Right lobe of liver (tissue), 6 donors: ENCODE measurements around the gene ELAC2. TPM values are rescaled to one million over a fixed set of nuclear protein-coding genes. Genes with fewer than 3 reads are reported as not detected.

Source experiments
- ATAC-seq, 4 donors: fragments of 200-7000 bp; cut with Tn5 transposase; one replicate each; pipeline ENCODE4 v1.9.1; 2020; ENCODE audit warnings: mild to moderate bottlenecking in 4 of 4, moderate library complexity in 4 of 4
- DNase-seq, 3 donors: peaks; one replicate each; pipeline ENCODE4 v3.0.0-alpha.2; 2020
- H3K27ac ChIP-seq, 3 donors: fragments of 200-600 bp; one replicate each; pipeline ENCODE4 v1.8.0; 2022
- H3K27me3 ChIP-seq, 2 donors: fragments of 200-600 bp; one replicate each; pipeline ENCODE4 v1.8.0; 2022
- H3K36me3 ChIP-seq, 4 donors: fragments of 200-600 bp; sonication (generic) in 1 of 4; one replicate each; pipeline versions ENCODE4 v1.5.1 to v1.8.0; 2017 to 2022; ENCODE audit warnings: control low read depth in 1 of 4
- H3K4me1 ChIP-seq, 4 donors: fragments of 200-600 bp; sonication (generic) in 1 of 4; one replicate each; pipeline versions ENCODE4 v1.5.1 to v1.8.0; 2017 to 2022; ENCODE audit warnings: control low read depth in 1 of 4
- H3K4me3 ChIP-seq, 3 donors: fragments of 200-600 bp; one replicate each; pipeline ENCODE4 v1.8.0; 2022
- H3K9me3 ChIP-seq, 4 donors: fragments of 200-600 bp; sonication (generic) in 1 of 4; one replicate each; pipeline versions ENCODE4 v1.5.1 to v1.8.0; 2017 to 2022; ENCODE audit warnings: control low read depth in 1 of 4
- POLR2A ChIP-seq: fragments of 450-650 bp; IDR thresholded peaks from one replicate; pipeline ENCODE4 v1.6.1; 2017; ENCODE audit warnings: antibody characterized with exemption, mild to moderate bottlenecking
- WGBS: methylation state at CpG from one replicate; pipeline ENCODE4 v1.1.6; 2018; ENCODE audit warnings: low coverage, low lambda C conversion rate; ENCODE audit not compliant: insufficient coverage; ENCODE audit errors: missing lambda C conversion rate; 5-methylcytosine and 5-hydroxymethylcytosine counted together
- intact Hi-C, 2 donors: fragments of 100-400 bp; cut with DNase I; formaldehyde crosslinking; loops; one replicate each; pipeline versions ENCODE4 v1.11.2 to v1.14.1; 2022
- total RNA-seq, 6 experiments: library from RNA; depleted of rRNA in 2 of 6; stranded (reverse); fragments of >200 nt in 2 of 6; fragmentation: NEBNext Ultra II Directional in 3 of 6; extraction: Animal tissue kit (Norgen Biotek cat#: 25700) in 3 of 6; gene quantifications; one replicate each; pipeline versions ENCODE4 v1.1.0 to v1.2.4, GENCODE V29; 2016 to 2023
- TF ChIP-seq, protein P1 (sequence below), 4 donors: fragments of 200-600 bp in 3 of 4; fragments of 450-650 bp in 1 of 4; IDR thresholded peaks; one replicate each; pipeline versions ENCODE4 v1.5.1 to v1.8.0; 2016 to 2022; ENCODE audit warnings: antibody characterized with exemption in 4 of 4, mild to moderate bottlenecking in 2 of 4
- donor health status: DM: no; HTN: yes; CAD: no.
- donor health status: DM: no; HTN: no; CAD: no.
- donor health status: DM: no; HTN: no; CAD: no.
- donor health status: DM: no; HTN: yes; CAD: no.
- donor health status: DM: no; HTN: yes; CAD: no.

ELAC2 gene
- total RNA-seq, 6 experiments from 2014 or later = 28.7 to 72.8 (median 36.2) TPM

DNA sequence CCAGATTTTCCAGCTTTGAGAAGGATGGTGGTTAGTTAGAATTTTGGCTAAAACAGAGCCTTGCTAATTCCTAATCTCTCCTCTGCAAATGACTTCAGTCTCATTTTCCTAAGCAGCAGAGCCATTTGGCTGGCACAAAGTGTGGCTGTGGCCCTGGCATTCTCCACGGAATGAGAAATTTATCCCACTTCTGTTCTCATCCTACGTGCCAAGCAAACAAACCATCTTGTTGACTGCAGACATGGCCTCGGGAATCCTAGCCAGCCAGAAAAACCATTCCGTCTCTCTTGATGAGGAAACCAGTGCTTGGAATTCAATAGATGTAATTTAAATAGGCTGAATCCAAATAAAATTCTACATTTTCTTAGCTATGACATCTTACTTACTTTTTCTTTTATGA is 34.1 kb upstream of the ELAC2 start:
- intact Hi-C loops = no loop called here
- H3K4me1 ChIP-seq = no peaks in the 10 kb centered on the region
- DNase-seq = no peak
- no peak for ATAC-seq
- TF ChIP-seq, protein P1, sequence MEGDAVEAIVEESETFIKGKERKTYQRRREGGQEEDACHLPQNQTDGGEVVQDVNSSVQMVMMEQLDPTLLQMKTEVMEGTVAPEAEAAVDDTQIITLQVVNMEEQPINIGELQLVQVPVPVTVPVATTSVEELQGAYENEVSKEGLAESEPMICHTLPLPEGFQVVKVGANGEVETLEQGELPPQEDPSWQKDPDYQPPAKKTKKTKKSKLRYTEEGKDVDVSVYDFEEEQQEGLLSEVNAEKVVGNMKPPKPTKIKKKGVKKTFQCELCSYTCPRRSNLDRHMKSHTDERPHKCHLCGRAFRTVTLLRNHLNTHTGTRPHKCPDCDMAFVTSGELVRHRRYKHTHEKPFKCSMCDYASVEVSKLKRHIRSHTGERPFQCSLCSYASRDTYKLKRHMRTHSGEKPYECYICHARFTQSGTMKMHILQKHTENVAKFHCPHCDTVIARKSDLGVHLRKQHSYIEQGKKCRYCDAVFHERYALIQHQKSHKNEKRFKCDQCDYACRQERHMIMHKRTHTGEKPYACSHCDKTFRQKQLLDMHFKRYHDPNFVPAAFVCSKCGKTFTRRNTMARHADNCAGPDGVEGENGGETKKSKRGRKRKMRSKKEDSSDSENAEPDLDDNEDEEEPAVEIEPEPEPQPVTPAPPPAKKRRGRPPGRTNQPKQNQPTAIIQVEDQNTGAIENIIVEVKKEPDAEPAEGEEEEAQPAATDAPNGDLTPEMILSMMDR (IDR thresholded peaks at IDR 0.05) = no peak
- TF ChIP-seq POLR2A = no peak
- H3K27me3 ChIP-seq = no peaks in the 10 kb centered on the region
- no peak overlapping the region for H3K27ac ChIP-seq
- H3K9me3 ChIP-seq = no peaks in the 10 kb centered on the region
- no peak overlapping the region for H3K4me3 ChIP-seq
- 53% methylated on average over 4 of the region's 4 CpGs for WGBS
- H3K36me3 ChIP-seq = no peaks in the 10 kb centered on the region

DNA sequence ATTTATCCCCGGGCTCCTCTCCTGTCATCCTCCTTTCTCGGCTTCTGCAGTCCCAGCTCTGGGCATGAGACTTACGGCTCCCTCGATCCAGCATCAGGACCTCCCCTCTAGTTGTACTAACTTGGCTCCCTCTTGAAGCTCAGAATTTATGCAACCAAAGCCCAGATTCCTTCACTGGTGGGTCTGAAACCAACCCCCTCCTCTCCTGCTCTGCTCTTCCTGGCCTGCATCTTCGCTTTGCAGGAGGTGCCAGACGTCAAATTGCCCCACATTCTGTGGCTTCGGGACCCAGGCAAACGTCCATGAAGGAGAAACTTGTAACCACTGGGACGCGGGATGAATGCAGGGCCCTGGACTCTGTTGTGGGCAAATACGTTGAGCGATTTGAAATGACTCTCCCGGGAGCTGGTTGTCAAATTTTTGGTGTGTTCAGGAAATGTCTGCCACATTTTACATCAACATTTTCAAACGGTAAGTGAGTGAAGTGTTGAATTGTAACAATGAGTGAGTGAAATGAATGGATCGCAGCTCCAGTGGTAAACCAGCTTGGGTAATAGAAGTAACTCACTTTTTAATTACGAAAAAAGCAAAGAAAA is 29.3 kb upstream of the ELAC2 start:
- Histone ChIP-seq H3K27ac (no peak overlapping the region), H3K9me3 (no peaks in the 10 kb centered on the region), H3K27me3 (no peaks in the 10 kb centered on the region), H3K36me3 (no peaks in the 10 kb centered on the region), H3K4me3 (no peak overlapping the region), H3K4me1 (no peaks in the 10 kb centered on the region)
- no peak for DNase-seq
- ATAC-seq = no peak
- intact Hi-C loops = no loop called here
- 54% methylated on average over 12 of the region's 16 CpGs for WGBS
- TF ChIP-seq POLR2A = no peak
- TF ChIP-seq, protein P1 (IDR thresholded peaks at IDR 0.05) = no peak

DNA sequence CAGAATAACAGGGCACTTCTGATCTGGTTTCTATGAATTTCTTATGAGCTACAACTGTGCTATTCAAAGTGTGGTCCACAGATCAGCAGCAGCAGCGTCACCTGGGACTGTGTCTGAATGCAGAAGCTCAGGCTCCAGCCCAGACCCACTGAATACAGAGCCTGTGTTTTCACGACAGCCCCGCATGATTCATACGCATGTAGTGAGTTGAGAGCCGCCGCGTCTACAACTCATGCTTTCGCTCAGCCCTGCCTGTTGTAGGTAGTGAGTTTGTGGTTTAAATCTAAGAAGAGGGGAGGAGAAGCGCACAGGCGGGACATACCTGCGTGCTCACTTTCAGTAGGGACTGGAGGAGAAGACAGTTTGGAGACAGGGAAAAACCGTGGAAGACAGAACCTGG is 28.5 kb upstream of the ELAC2 start:
- WGBS = 40% methylated on average over 8 of the region's 12 CpGs
- intact Hi-C loops = no loop called here

DNA sequence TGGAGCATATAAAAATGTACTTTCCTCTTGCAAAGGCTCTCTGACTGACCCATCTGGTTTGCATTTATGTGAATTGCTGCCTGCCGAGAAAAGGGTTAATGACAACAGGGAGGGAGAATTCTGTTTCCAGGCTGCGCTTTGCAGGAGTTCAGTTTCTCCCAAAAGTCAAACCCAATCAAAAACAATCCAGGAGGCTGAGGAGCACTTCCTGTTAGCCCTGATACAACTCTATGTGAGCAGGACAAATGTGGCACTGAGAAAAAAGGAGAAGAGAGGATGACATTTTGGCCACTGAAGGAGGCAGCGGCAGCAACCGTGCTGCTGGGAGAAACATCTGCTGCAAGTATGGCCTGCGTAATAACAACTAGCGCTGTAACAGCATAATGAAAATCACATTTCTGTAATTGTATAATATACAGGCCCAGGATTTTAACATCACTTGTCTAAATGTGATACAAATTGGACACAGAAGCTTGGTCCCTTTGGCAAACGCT is 26.8 kb upstream of the ELAC2 start:
- Histone ChIP-seq H3K27ac (no peak overlapping the region), H3K9me3 (no peaks in the 10 kb centered on the region), H3K27me3 (no peaks in the 10 kb centered on the region), H3K36me3 (no peaks in the 10 kb centered on the region), H3K4me3 (no peak overlapping the region), H3K4me1 (no peaks in the 10 kb centered on the region)
- no peak for DNase-seq
- 50% methylated on average over 7 of the region's 7 CpGs for WGBS
- TF ChIP-seq, protein P1 (IDR thresholded peaks at IDR 0.05) = no peak
- no peak for TF ChIP-seq POLR2A
- ATAC-seq = no peak
- intact Hi-C loops = no loop called here

More for the DNA sequence above, 28.5 kb upstream of the ELAC2 start:
- TF ChIP-seq, protein P1 (IDR thresholded peaks at IDR 0.05) = no peak
- no peak for TF ChIP-seq POLR2A
- H3K4me1 ChIP-seq = no peaks in the 10 kb centered on the region
- no peak for ATAC-seq
- no peaks in the 10 kb centered on the region for H3K36me3 ChIP-seq
- DNase-seq = no peak
- no peaks in the 10 kb centered on the region for H3K27me3 ChIP-seq
- no peaks in the 10 kb centered on the region for H3K9me3 ChIP-seq
- H3K4me3 ChIP-seq = no peak overlapping the region
- H3K27ac ChIP-seq = no peak overlapping the region
